Measurements from ENCODE around the gene SLC17A4. TPM values are rescaled to one million over a fixed set of nuclear protein-coding genes. Genes with fewer than 3 reads are reported as not detected.

SLC17A4 gene
- total RNA-seq, 1 donor from 2014 or later, result not detected

GRCh38 chr6:25804804-25805203 lies 50.3 kb downstream of the SLC17A4 start:
- Histone ChIP-seq H3K9ac (ENCODE audit: low read length) (no peak overlapping the region), H3K36me3 (ENCODE audit: insufficient read depth, low read length) (no peaks in the 10 kb centered on the region), H3K27me3 (ENCODE audit: insufficient read depth, low read length) (no peaks in the 10 kb centered on the region), H3K4me1 (ENCODE audit: insufficient read depth, low read length) (no peaks in the 10 kb centered on the region), H3K9me3 (ENCODE audit: insufficient read depth, low read depth, low read length) (no peaks in the 10 kb centered on the region), H2AFZ (ENCODE audit: low read depth, low read length) (no peak overlapping the region), H3K27ac (ENCODE audit: low read depth, low read length) (no peak overlapping the region), H3K4me2 (ENCODE audit: low read length) (no peak overlapping the region), H3K79me2 (ENCODE audit: insufficient read depth, low read length) (no peaks in the 10 kb centered on the region), H3K4me3 (ENCODE audit: insufficient read depth, low read depth, low read length) (no peak overlapping the region), H4K20me1 (ENCODE audit: insufficient read depth, low read length) (no peaks in the 10 kb centered on the region)
- no peak for TF ChIP-seq CTCF (IDR thresholded peaks at IDR 0.05; ENCODE audit: insufficient read depth, low read depth, low read length)
- TF ChIP-seq EZH2 (IDR thresholded peaks at IDR 0.05; ENCODE audit: insufficient read depth, low read length), result no peak
- H3K9me3 Mint-ChIP-seq (ENCODE audit: unreplicated experiment), result no peaks in the 10 kb centered on the region
- H3K4me1 Mint-ChIP-seq (ENCODE audit: low read depth, unreplicated experiment), result no peaks in the 10 kb centered on the region
- FAIRE-seq, result no peak
- no peaks in the 10 kb centered on the region for H3K27me3 Mint-ChIP-seq (ENCODE audit: low read depth, unreplicated experiment)
- no peak overlapping the region for H3K4me3 Mint-ChIP-seq (ENCODE audit: unreplicated experiment)
- no peak overlapping the region for H3K27ac Mint-ChIP-seq (ENCODE audit: unreplicated experiment)
- H3K36me3 Mint-ChIP-seq (ENCODE audit: low read depth, unreplicated experiment), result no peaks in the 10 kb centered on the region
- DNase-seq (ENCODE audit: low read depth), result no peak

- Histone ChIP-seq H4K20me1 (ENCODE audit: insufficient read depth, low read length) (no peaks in the 10 kb centered on the region), H3K4me2 (ENCODE audit: low read length) (no peak overlapping the region), H3K36me3 (ENCODE audit: insufficient read depth, low read length) (no peaks in the 10 kb centered on the region), H3K79me2 (ENCODE audit: insufficient read depth, low read length) (no peaks in the 10 kb centered on the region), H3K9ac (ENCODE audit: low read length) (no peak overlapping the region), H3K27ac (ENCODE audit: low read depth, low read length) (no peak overlapping the region), H3K4me3 (ENCODE audit: insufficient read depth, low read depth, low read length) (no peak overlapping the region), H3K9me3 (ENCODE audit: insufficient read depth, low read depth, low read length) (no peaks in the 10 kb centered on the region), H3K4me1 (ENCODE audit: insufficient read depth, low read length) (no peaks in the 10 kb centered on the region), H3K27me3 (ENCODE audit: insufficient read depth, low read length) (no peaks in the 10 kb centered on the region), H2AFZ (ENCODE audit: low read depth, low read length) (no peak overlapping the region)
- no peaks in the 10 kb centered on the region for H3K4me1 Mint-ChIP-seq (ENCODE audit: low read depth, unreplicated experiment)
- no peak overlapping the region for H3K27ac Mint-ChIP-seq (ENCODE audit: unreplicated experiment)
- FAIRE-seq, result no peak
- H3K36me3 Mint-ChIP-seq (ENCODE audit: low read depth, unreplicated experiment), result no peaks in the 10 kb centered on the region
- no peaks in the 10 kb centered on the region for H3K9me3 Mint-ChIP-seq (ENCODE audit: unreplicated experiment)
- no peak overlapping the region for H3K4me3 Mint-ChIP-seq (ENCODE audit: unreplicated experiment)
- peaks cover 3% of the 10 kb centered on the region for H3K27me3 Mint-ChIP-seq (ENCODE audit: low read depth, unreplicated experiment)
- TF ChIP-seq CTCF (IDR thresholded peaks at IDR 0.05; ENCODE audit: insufficient read depth, low read depth, low read length) (no peak), EZH2 (IDR thresholded peaks at IDR 0.05; ENCODE audit: insufficient read depth, low read length) (no peak)
- no peak for DNase-seq (ENCODE audit: low read depth)
Observed at GRCh38 chr6:25815194-25815593, 60.7 kb downstream of the SLC17A4 start.

GRCh38 chr6:25816252-25816651 lies 61.7 kb downstream of the SLC17A4 start:
- Histone ChIP-seq H3K27me3 (ENCODE audit: insufficient read depth, low read length) (no peaks in the 10 kb centered on the region), H2AFZ (ENCODE audit: low read depth, low read length) (no peak overlapping the region), H3K79me2 (ENCODE audit: insufficient read depth, low read length) (no peaks in the 10 kb centered on the region), H3K9ac (ENCODE audit: low read length) (no peak overlapping the region), H3K27ac (ENCODE audit: low read depth, low read length) (no peak overlapping the region), H3K4me1 (ENCODE audit: insufficient read depth, low read length) (no peaks in the 10 kb centered on the region), H3K4me3 (ENCODE audit: insufficient read depth, low read depth, low read length) (no peak overlapping the region), H3K4me2 (ENCODE audit: low read length) (no peak overlapping the region), H4K20me1 (ENCODE audit: insufficient read depth, low read length) (no peaks in the 10 kb centered on the region), H3K9me3 (ENCODE audit: insufficient read depth, low read depth, low read length) (no peaks in the 10 kb centered on the region), H3K36me3 (ENCODE audit: insufficient read depth, low read length) (no peaks in the 10 kb centered on the region)
- no peaks in the 10 kb centered on the region for H3K4me1 Mint-ChIP-seq (ENCODE audit: low read depth, unreplicated experiment)
- FAIRE-seq (no peak), DNase-seq (ENCODE audit: low read depth) (no peak)
- H3K4me3 Mint-ChIP-seq (ENCODE audit: unreplicated experiment), result no peak overlapping the region
- H3K27ac Mint-ChIP-seq (ENCODE audit: unreplicated experiment), result no peak overlapping the region
- H3K9me3 Mint-ChIP-seq (ENCODE audit: unreplicated experiment), result no peaks in the 10 kb centered on the region
- TF ChIP-seq EZH2 (IDR thresholded peaks at IDR 0.05; ENCODE audit: insufficient read depth, low read length), result no peak
- TF ChIP-seq CTCF (IDR thresholded peaks at IDR 0.05; ENCODE audit: insufficient read depth, low read depth, low read length), result no peak
- H3K27me3 Mint-ChIP-seq (ENCODE audit: low read depth, unreplicated experiment), result peaks cover 3% of the 10 kb centered on the region
- H3K36me3 Mint-ChIP-seq (ENCODE audit: low read depth, unreplicated experiment), result no peaks in the 10 kb centered on the region

Data from astrocyte (in vitro differentiated cells and primary cell).